Stimulated activated CD4-positive, alpha-beta T cell treated with anti-CD3 and anti-CD28 coated beads, Interleukin-12 subunit alpha, Interleukin-12 subunit beta, amount 100 ng/mL, for 48 hours (primary cell): ENCODE results near the gene CD34.
A peak's percentile ranks its signal among the peaks of the same experiment; 100 is the strongest.

Experiments
- DNase-seq, 3 donors: peaks; one replicate each; pipeline ENCODE4 v3.0.0-alpha.2; 2020; ENCODE audit warnings: low read depth in 2 of 3, low spot score in 1 of 3

The CD34 gene

DNA sequence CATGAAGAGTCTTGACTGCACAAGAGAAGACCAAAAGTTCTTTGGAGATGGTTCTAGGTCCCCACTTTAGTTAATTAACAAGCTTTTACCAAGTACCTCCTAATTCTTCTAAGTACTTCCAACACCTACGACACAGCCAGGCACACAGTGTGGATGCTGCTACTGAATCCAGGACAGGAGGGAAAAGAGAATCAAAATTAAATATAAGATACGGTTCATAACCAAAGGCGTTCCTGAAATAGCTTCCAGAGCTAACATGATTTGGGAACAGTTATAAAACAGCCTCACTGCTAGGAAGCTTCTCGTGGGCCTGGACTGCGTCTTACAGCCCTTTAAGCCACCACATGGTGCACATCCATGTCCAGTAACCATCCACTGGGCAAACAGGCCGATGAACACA is 75.0 kb downstream of the CD34 start:
- DNase-seq, result no peak

DNA sequence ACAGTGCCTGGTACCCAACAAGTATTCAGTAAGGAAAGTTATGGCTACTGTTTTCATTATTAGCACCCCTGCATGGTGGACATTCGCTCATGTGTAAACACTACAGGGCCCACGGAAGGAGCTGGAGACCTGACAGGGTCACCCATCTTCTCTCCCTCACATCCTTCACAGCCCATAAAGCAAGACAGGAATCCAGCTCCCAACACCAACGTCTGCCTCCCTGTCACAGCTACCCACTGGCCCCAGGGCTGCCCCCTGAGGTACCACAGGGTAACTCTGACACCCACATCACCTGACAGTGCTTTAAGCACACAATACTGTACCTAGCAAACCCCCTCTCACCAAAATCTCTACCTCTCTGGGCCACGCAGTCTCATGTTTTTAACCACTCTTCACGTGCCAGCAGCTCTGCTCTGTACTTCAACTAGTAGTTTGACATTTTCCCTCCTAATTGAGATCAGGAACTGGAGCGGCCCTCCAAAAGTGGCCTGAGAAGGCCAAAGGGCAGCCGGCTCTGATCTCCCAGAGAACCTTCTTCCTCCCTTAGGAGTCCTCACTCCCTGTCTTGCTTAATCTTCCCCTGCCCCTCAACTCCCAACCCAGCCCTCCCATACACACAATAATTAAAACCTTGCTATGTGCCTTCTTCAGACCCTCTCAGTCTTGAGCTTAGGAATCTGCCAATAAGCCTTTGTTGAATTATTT is 76.8 kb downstream of the CD34 start:
- DNase-seq, result no peak

DNA sequence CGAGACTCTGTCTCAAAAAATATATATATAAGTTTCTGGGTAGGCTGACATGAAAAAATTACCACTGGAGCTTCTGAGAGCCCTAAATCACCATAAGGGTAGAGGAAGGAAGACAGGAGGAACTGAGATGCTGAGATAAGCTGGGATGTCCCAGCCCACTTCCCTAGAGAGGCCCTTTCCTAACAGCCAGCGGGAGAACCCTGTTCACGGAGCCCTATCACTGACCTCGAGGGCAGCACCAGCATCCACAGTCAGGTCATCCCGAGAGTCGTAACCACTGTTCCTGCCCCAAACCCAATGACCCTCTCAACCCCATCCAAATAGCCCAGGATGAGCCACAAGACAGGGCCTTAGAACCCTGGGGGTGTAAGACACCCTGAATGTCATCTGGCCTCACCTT is 77.5 kb downstream of the CD34 start:
- no peak for DNase-seq

DNA sequence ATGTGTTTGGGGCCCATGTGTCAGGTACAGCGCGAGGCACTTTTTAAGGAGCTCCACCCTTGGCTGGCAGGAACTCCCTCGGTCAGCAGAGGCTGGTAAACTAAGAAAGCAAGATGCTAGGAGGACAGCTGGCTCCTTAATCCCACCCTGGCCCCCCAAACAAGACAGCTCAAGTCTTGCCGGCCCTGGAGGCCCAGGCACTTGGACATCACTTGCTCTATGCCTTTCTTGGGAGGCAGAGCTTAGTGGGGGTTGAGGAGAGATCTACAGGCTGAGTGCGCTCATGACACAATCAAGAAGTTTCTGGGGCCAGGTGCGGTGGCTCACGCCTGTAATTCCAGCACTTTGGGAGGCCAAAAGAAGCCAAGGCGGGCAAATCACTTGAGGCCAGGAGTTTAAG is 78.1 kb downstream of the CD34 start:
- DNase-seq, result no peak

DNA sequence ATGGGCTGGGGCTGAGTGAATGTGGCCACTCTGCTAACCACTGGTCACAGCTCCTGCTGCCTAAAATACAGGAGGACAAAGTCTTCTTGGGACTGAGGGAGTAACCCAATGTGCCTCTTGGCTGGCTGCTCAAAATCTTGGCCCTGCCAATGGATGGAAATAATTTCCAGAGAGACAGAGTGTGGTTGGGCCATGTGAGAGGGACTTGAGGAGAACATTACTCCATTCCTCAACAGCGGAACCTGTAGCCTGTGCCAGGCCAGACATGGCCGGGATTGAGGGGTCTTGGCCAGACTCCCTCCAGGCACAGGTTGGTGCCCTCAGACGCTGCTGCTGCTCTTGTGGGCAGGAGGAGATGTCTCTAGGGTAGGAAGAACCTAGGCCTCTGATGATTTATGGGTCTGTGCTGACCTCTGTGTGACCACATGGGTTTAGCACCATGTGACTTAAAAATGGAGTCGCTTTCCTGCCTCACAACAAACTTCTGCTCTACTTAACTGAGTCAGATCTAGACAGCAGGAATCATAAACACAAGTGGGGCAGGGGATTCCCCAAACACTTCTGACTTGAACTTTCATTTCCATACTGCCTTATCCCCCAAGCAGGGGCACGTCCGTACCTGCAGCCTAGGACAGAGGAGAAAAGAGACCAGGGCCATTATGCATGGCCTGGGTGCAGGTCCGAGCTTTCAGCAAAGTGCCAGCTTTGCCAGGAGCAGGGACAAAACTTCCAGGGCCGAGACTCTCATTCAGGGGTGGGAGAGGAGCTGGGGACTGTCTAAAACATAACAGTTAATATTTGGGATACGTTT is 79.2 kb downstream of the CD34 start:
- peak in 2 of 3 donors; percentile 37 to 51 for DNase-seq
